Right atrium auricular region (tissue), 2 donors: Measurements from ENCODE around the gene ADGRG2. TPM values are rescaled to one million over a fixed set of nuclear protein-coding genes. Genes with fewer than 3 reads are reported as not detected.

Experiments
- DNase-seq: peaks from one replicate; pipeline ENCODE4 v3.0.0-alpha.2; 2019; ENCODE audit warnings: low spot score
- H3K27ac ChIP-seq, 2 donors: fragments of 200-600 bp; sonication (generic); 1 replicate in 1 of 2; 2 replicates in 1 of 2; pipeline ENCODE4 v1.5.1; 2016 to 2019
- H3K27me3 ChIP-seq, 2 donors: fragments of 200-600 bp; sonication (generic); one replicate each; pipeline versions ENCODE4 v1.5.1 to v1.6.0; 2017 to 2019
- H3K36me3 ChIP-seq: fragments of 200-600 bp; sonication (generic); one replicate; pipeline ENCODE4 v1.5.1; 2016
- H3K4me1 ChIP-seq, 2 donors: fragments of 200-600 bp; sonication (generic); one replicate each; pipeline versions ENCODE4 v1.5.1 to v1.6.0; 2017 to 2019
- H3K4me3 ChIP-seq, 2 donors: fragments of 200-600 bp; sonication (generic); 1 replicate in 1 of 2; 2 replicates in 1 of 2; pipeline ENCODE4 v1.5.1; 2017 to 2019; ENCODE audit warnings: mild to moderate bottlenecking in 1 of 2, moderate library complexity in 1 of 2
- H3K9me3 ChIP-seq, 2 donors: fragments of 200-600 bp; sonication (generic); one replicate each; pipeline ENCODE4 v1.5.1; 2019
- CTCF ChIP-seq, 2 donors: fragments of 200-600 bp; sonication (generic); IDR thresholded peaks; one replicate each; pipeline ENCODE4 v1.5.1; 2019; ENCODE audit warnings: antibody characterized with exemption in 2 of 2
- total RNA-seq, 2 donors: library from RNA; depleted of rRNA; stranded (reverse); fragments of >200 nt; gene quantifications; one replicate each; pipeline ENCODE4 v1.1.0, GENCODE V29; 2016

Gene ADGRG2
- total RNA-seq, 2 donors from 2014 or later, result 0.67 to 2.3 TPM

- Histone ChIP-seq H3K27ac (no peak overlapping the region), H3K4me3 (no peak overlapping the region), H3K9me3 (no peaks in the 10 kb centered on the region), H3K36me3 (no peaks in the 10 kb centered on the region), H3K27me3 (no peaks in the 10 kb centered on the region), H3K4me1 (no peaks in the 10 kb centered on the region)
- DNase-seq, result no peak
- no peak for TF ChIP-seq CTCF (IDR thresholded peaks at IDR 0.05)
These were observed 172.9 kb downstream of the ADGRG2 start for GRCh38 chrX:18949291-18949943.

- Histone ChIP-seq H3K27ac (no peak overlapping the region), H3K36me3 (peaks cover 6% of the 10 kb centered on the region), H3K27me3 (no peaks in the 10 kb centered on the region), H3K9me3 (no peaks in the 10 kb centered on the region), H3K4me3 (no peak overlapping the region), H3K4me1 (no peaks in the 10 kb centered on the region)
- DNase-seq, result no peak
- no peak for TF ChIP-seq CTCF (IDR thresholded peaks at IDR 0.05)
These were observed 175.7 kb downstream of the ADGRG2 start for GRCh38 chrX:18946611-18947010.

- H3K36me3 ChIP-seq, result peaks cover 6% of the 10 kb centered on the region
- H3K27ac ChIP-seq, result no peak overlapping the region
- no peak for TF ChIP-seq CTCF (IDR thresholded peaks at IDR 0.05)
- H3K4me1 ChIP-seq, result no peaks in the 10 kb centered on the region
- no peaks in the 10 kb centered on the region for H3K9me3 ChIP-seq
- H3K27me3 ChIP-seq, result no peaks in the 10 kb centered on the region
- DNase-seq, result no peak
- H3K4me3 ChIP-seq, result no peak overlapping the region
These were observed 176.1 kb downstream of the ADGRG2 start for GRCh38 chrX:18946157-18946556.

- Histone ChIP-seq H3K36me3 (peaks cover 6% of the 10 kb centered on the region), H3K27me3 (no peaks in the 10 kb centered on the region), H3K9me3 (no peaks in the 10 kb centered on the region), H3K4me1 (no peaks in the 10 kb centered on the region), H3K27ac (no peak overlapping the region), H3K4me3 (no peak overlapping the region)
- no peak for DNase-seq
- no peak for TF ChIP-seq CTCF (IDR thresholded peaks at IDR 0.05)
These were observed 176.8 kb downstream of the ADGRG2 start for GRCh38 chrX:18945483-18945882.

GRCh38 chrX:18944482-18944881, 177.8 kb downstream of the ADGRG2 start:
- Histone ChIP-seq H3K27me3 (no peaks in the 10 kb centered on the region), H3K36me3 (peaks cover 6% of the 10 kb centered on the region), H3K4me1 (no peaks in the 10 kb centered on the region), H3K27ac (no peak overlapping the region), H3K9me3 (no peaks in the 10 kb centered on the region), H3K4me3 (no peak overlapping the region)
- no peak for TF ChIP-seq CTCF (IDR thresholded peaks at IDR 0.05)
- DNase-seq, result no peak

GRCh38 chrX:18941896-18942295, 180.4 kb downstream of the ADGRG2 start:
- H3K27ac ChIP-seq, result no peak overlapping the region
- H3K36me3 ChIP-seq, result peaks cover 6% of the 10 kb centered on the region
- no peaks in the 10 kb centered on the region for H3K9me3 ChIP-seq
- H3K27me3 ChIP-seq, result no peaks in the 10 kb centered on the region
- DNase-seq, result no peak
- H3K4me1 ChIP-seq, result no peaks in the 10 kb centered on the region
- TF ChIP-seq CTCF (IDR thresholded peaks at IDR 0.05), result no peak
- H3K4me3 ChIP-seq, result no peak overlapping the region
